ENCODE results near the gene TIAM2. TPM values are rescaled to one million over a fixed set of nuclear protein-coding genes. Genes with fewer than 3 reads are reported as not detected.

The TIAM2 gene
- total and polyA plus RNA-seq, 10 of the 15 experiments (the other 5 are each of a cell fraction or from before 2014, with no cell fraction given): 1.1 to 10.5 (median 2.3) TPM

DNA sequence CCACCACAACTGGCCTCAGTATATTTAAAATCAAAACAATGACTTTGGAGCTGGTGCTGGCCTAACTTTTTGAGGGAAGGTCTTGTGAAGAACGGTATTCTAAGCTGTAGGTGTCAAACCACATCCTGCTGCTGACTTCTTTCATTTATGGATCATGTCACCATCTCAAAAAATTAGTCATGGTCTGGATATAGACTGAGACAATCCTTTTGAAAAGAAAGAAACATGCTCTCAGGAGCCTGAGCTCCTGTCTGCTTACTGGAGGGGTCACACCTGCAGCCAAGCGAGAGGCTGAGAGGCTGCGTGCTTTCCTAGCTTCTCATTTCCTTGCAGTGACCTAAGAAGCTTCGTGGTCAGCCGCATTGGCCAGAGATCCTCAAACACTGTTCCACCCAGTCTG, 55.2 kb downstream of the TIAM2 start (continued):
- TF ChIP-seq, protein P1, sequence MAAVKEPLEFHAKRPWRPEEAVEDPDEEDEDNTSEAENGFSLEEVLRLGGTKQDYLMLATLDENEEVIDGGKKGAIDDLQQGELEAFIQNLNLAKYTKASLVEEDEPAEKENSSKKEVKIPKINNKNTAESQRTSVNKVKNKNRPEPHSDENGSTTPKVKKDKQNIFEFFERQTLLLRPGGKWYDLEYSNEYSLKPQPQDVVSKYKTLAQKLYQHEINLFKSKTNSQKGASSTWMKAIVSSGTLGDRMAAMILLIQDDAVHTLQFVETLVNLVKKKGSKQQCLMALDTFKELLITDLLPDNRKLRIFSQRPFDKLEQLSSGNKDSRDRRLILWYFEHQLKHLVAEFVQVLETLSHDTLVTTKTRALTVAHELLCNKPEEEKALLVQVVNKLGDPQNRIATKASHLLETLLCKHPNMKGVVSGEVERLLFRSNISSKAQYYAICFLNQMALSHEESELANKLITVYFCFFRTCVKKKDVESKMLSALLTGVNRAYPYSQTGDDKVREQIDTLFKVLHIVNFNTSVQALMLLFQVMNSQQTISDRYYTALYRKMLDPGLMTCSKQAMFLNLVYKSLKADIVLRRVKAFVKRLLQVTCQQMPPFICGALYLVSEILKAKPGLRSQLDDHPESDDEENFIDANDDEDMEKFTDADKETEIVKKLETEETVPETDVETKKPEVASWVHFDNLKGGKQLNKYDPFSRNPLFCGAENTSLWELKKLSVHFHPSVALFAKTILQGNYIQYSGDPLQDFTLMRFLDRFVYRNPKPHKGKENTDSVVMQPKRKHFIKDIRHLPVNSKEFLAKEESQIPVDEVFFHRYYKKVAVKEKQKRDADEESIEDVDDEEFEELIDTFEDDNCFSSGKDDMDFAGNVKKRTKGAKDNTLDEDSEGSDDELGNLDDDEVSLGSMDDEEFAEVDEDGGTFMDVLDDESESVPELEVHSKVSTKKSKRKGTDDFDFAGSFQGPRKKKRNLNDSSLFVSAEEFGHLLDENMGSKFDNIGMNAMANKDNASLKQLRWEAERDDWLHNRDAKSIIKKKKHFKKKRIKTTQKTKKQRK (IDR thresholded peaks at IDR 0.05; ENCODE audit: low read depth, low read length): no peak
- TF ChIP-seq STAT3 (IDR thresholded peaks at IDR 0.05; ENCODE audit: low read depth, low read length) (no peak), NFIC (IDR thresholded peaks at IDR 0.05; ENCODE audit: low read depth, low read length) (peak; percentile 89), POLR2AphosphoS5 (IDR thresholded peaks at IDR 0.05; ENCODE audit: low read length) (no peak), CTCF (IDR thresholded peaks at IDR 0.05 in 2 of 3, conservative IDR thresholded peaks at IDR 0.05 in 1 of 3; ENCODE audit: control insufficient read depth in 2 of 3, extremely low read depth in 1 of 3, insufficient read depth in 1 of 3, low read depth in 3 of 3, low read length in 3 of 3) (no peak), ZBED1 (IDR thresholded peaks at IDR 0.05; ENCODE audit: borderline replicate concordance) (peak; percentile 60; the same call in 1 of the 2 replicates)

DNA sequence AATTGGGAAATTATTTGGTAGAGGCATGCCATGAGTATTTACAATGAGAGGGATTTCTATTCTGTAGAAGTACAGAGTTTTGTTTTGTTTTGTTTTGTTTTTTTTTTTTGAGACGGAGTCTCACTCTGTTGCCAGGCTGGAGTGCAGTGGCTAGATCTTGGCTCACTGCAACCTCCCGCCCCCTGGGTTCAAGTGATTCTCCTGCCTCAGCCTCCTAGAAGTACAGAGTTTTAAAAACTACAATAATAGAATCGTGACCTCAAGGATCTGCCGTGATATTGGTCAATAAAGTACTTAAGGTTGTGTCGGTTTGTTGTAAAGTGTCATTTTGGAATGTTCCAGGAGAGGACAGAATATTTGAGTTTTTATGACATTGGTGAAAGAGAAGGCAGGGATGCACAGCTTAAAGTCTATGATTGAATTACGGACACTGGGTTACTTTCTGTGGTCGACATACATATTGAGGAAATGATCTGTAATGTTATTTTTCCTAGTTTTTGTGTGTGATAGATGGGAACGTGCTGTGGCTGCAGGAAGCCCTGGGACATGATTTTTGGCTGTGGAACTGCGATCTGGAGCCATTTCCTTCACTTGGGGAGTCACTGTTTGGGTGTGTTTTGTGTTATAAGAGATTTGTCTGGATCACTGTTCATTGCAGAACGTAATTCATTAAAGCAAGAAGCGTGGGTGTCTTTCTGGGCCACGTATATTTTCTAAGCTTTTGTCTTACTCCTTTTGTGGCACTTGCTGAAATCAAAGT, 59.6 kb downstream of the TIAM2 start:
- in situ Hi-C loops (cut with MboI) (no loop called here), intact Hi-C loops (cut with micrococcal nuclease; ENCODE audit: unreplicated experiment) (no loop called here)
- no peak for DNase-seq (ENCODE audit: low read depth, low spot score)
- Histone ChIP-seq H3K4me2 (ENCODE audit: control insufficient read depth, insufficient read depth) (no peak overlapping the region), H3K9me3 (replicated peaks; ENCODE audit: control insufficient read depth, insufficient read depth, low read length) (no peaks in the 10 kb centered on the region), H3K4me3 (no peak overlapping the region), H4K20me1 (ENCODE audit: control insufficient read depth, insufficient read depth) (no peaks in the 10 kb centered on the region), H3K9ac (ENCODE audit: control insufficient read depth, insufficient read depth, low read length) (no peak overlapping the region), H3K36me3 (ENCODE audit: control insufficient read depth in 2 of 2, insufficient read depth in 2 of 2, low read length in 1 of 2) (no peaks in the 10 kb centered on the region), H3K79me2 (ENCODE audit: control insufficient read depth, insufficient read depth, low read length) (no peaks in the 10 kb centered on the region), H3K27ac (ENCODE audit: control insufficient read depth, insufficient read depth) (no peak overlapping the region), H3K27me3 (replicated peaks in 1 of 2; ENCODE audit: control insufficient read depth in 2 of 2, insufficient read depth in 2 of 2, low read length in 1 of 2) (no peaks in the 10 kb centered on the region), H2AFZ (ENCODE audit: control insufficient read depth, low read depth, low read length) (no peak overlapping the region), H3K4me1 (ENCODE audit: control insufficient read depth, insufficient read depth, low read length) (peaks cover 9% of the 10 kb centered on the region)
- CTCF ChIA-PET: no interaction called here
- no TSS peak for BruUV-seq (replicated peaks)
- RAD21 ChIA-PET (ENCODE audit: unreplicated experiment): no interaction called here
- ATAC-seq: no peak
- FAIRE-seq: no peak
- SMC1A ChIA-PET (ENCODE audit: uncharacterized antibody, unreplicated experiment): no interaction called here
- 48% methylated on average over 12 of the region's 12 CpGs for WGBS (ENCODE audit: insufficient coverage, insufficient replicate concordance, low lambda C conversion rate, missing lambda C conversion rate)
- POLR2A ChIA-PET: no interaction called here
- TF ChIP-seq RAD21 (IDR thresholded peaks at IDR 0.05; ENCODE audit: insufficient read depth, low read depth, low read length): no peak
- no peak for TF ChIP-seq ZNF274 (IDR thresholded peaks at IDR 0.05; ENCODE audit: insufficient read depth, insufficient read length)
- no peak for TF ChIP-seq PAX8 (IDR thresholded peaks at IDR 0.05)
- no peak for TF ChIP-seq ZZZ3 (IDR thresholded peaks at IDR 0.05; ENCODE audit: control insufficient read depth, insufficient read length, low read depth)
- TF ChIP-seq IRF4 (IDR thresholded peaks at IDR 0.05; ENCODE audit: low read depth, low read length): no peak
- TF ChIP-seq MYC (IDR thresholded peaks at IDR 0.05; ENCODE audit: insufficient read depth, insufficient read length, insufficient replicate concordance, low read length, severe bottlenecking): no peak
- no peak for TF ChIP-seq DPF2 (IDR thresholded peaks at IDR 0.05)
- TF ChIP-seq SIX5 (IDR thresholded peaks at IDR 0.05; ENCODE audit: low read depth, low read length, severe bottlenecking): no peak
- TF ChIP-seq, protein P2, sequence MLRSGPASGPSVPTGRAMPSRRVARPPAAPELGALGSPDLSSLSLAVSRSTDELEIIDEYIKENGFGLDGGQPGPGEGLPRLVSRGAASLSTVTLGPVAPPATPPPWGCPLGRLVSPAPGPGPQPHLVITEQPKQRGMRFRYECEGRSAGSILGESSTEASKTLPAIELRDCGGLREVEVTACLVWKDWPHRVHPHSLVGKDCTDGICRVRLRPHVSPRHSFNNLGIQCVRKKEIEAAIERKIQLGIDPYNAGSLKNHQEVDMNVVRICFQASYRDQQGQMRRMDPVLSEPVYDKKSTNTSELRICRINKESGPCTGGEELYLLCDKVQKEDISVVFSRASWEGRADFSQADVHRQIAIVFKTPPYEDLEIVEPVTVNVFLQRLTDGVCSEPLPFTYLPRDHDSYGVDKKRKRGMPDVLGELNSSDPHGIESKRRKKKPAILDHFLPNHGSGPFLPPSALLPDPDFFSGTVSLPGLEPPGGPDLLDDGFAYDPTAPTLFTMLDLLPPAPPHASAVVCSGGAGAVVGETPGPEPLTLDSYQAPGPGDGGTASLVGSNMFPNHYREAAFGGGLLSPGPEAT (IDR thresholded peaks at IDR 0.05; ENCODE audit: low read depth): no peak
- no peak for TF ChIP-seq JUNB (IDR thresholded peaks at IDR 0.05)

All from GM12878 (cell line).